Measurements from ENCODE around the gene GALK1. TPM values are rescaled to one million over a fixed set of nuclear protein-coding genes. Genes with fewer than 3 reads are reported as not detected.

The GALK1 gene
- total and polyA plus RNA-seq, 2 of the 13 experiments (the other 11 are each of a cell fraction or from before 2014, with no cell fraction given), result 59.9 to 93.6 TPM

- TF ChIP-seq POLR2G (IDR thresholded peaks at IDR 0.05; ENCODE audit: low read depth, low read length) (no peak), HIVEP1 (CRISPR knock-in tag; IDR thresholded peaks at IDR 0.05) (peak; percentile 73), PREB (CRISPR knock-in tag; IDR thresholded peaks at IDR 0.05) (0 out of 2 replicates have a peak, but pooled peaks have one; percentile 35), ZNF143 (CRISPR knock-in tag; IDR thresholded peaks at IDR 0.05) (no peak), BATF2 (CRISPR knock-in tag; IDR thresholded peaks at IDR 0.05) (no peak), LBX2 (CRISPR knock-in tag; IDR thresholded peaks at IDR 0.05; ENCODE audit: borderline replicate concordance) (0 out of 2 replicates have a peak, but pooled peaks have one; percentile 59), ZNF451 (CRISPR knock-in tag; IDR thresholded peaks at IDR 0.05) (no peak; the same call in 1 of the 2 replicates), HNRNPUL1 (IDR thresholded peaks at IDR 0.05; ENCODE audit: low read depth, low read length) (no peak), ZNF234 (CRISPR knock-in tag; conservative IDR thresholded peaks at IDR 0.05) (0 out of 2 replicates have a peak, but pooled peaks have one; percentile 37), EP300 (IDR thresholded peaks at IDR 0.05; ENCODE audit: low read depth in 2 of 2, low read length in 2 of 2) (no peak), EP300 (CRISPR knock-in tag; IDR thresholded peaks at IDR 0.05; ENCODE audit: borderline replicate concordance) (no peak), TBP (CRISPR knock-in tag; IDR thresholded peaks at IDR 0.05) (0 out of 2 replicates have a peak, but pooled peaks have one; percentile 67), MLLT10 (CRISPR knock-in tag; IDR thresholded peaks at IDR 0.05) (0 out of 2 replicates have a peak, but pooled peaks have one; percentile 25), ZBTB44 (CRISPR knock-in tag; IDR thresholded peaks at IDR 0.05) (no peak)
Observed at GRCh38 chr17:75783803-75784472, 18.9 kb upstream of the GALK1 start (continued).

Data from HepG2 (cell line).